ENCODE data around the gene HRCT1.

Gene HRCT1

DNA sequence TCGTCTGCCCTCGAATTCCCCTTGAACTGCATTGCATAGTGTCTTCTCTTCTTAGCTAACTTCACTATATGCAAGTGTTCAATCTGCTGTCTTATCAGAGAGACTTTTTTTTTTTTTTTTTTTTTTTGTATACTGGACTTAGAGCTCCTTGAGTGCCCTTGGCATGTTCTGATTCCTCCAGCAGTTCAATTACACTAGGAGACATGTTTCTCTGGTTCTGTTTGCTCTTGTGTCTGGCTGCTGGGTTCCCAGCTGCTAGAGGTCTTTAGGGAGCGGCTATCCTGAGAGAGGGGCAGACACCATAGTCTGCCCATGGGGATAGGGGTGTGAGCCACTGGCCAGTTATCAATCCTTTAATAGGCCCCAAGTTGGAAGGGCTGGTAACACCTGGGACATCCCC is 38.8 kb downstream of the HRCT1 start:
- no peak for DNase-seq (ENCODE audit: low spot score)

DNA sequence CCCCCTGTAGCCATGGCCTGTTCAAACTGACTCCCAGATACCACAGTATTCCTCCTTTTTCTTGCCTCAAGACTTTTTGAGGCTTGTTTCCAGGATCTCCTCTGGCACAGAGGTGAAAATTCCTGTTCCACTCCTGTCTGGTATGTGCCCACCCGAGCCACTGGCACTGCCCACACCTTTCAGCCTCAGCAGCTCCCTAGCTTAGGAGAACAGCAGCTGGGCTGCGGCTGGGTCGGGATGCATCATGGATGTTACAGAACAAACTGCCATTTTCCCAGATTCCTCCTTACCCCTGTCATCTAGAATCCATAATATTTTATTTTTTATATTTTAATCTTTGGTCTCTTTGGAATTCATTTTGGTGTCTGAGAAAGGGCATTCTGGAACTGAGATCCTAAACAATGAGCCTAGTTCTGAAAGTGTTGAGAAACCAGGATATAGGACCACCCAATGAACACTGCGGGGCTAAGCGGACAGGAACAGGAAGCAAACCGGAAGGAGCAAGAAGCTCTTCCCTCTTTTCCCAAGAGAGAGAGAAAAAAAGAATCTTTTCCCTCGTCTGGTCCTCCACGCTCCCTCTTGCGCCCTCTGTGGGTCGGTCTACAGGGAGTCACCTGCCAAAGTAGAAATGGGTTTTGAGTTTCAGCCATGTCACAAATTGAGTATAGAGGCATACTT is 39.5 kb downstream of the HRCT1 start:
- peak; percentile 80 for DNase-seq (ENCODE audit: low spot score)

- DNase-seq (ENCODE audit: low spot score) = no peak
Observed at GRCh38 chr9:35948451-35948850, 42.4 kb downstream of the HRCT1 start.

DNA sequence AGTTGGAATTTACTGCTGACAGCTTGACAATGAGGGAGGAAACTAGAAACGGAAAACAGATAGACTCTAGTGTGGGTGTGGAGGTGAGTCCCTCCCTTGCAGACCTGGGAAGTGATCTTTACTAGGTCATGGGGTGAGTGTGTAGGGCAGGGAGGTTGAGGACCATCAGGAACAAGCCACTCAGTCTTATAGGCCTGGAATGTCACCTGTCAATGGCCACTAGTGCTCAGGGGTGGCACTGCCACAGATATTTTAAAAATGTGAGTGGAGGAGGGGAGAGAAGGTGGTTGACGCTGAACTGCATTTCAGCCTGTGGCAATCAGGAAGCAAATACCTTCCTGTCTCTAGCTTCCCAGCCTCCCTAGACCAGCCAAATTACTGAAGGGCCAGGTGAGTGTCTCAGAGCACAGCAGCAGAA is 42.9 kb downstream of the HRCT1 start:
- DNase-seq (ENCODE audit: low spot score) = no peak

DNA sequence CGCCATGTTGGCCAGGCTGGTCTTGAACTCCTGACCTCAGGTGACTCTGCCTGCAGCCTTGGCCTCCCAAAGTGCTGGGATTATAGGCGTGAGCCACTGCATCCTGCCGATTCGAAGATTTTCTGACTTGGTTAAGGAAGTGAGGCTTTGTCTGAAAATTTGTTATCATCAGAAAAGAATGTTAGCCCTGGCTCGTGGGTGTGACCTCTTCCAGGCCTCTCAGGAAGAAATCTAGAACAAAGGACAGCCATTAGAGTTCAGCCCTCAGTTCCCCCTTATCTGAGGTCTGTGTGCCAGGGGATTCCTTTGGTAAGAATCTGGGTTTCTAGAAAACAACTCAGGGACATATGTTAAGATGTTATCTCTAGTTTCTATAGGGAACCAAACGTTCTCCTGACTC is 45.7 kb downstream of the HRCT1 start:
- peak; percentile 95 for DNase-seq (ENCODE audit: low spot score)

GRCh38 chr9:35952526-35953191 is 46.7 kb downstream of the HRCT1 start:
- DNase-seq (ENCODE audit: low spot score) = no peak

- peak; percentile 84 for DNase-seq (ENCODE audit: low spot score)
Observed at GRCh38 chr9:35954942-35955546, 49.0 kb downstream of the HRCT1 start.

DNA sequence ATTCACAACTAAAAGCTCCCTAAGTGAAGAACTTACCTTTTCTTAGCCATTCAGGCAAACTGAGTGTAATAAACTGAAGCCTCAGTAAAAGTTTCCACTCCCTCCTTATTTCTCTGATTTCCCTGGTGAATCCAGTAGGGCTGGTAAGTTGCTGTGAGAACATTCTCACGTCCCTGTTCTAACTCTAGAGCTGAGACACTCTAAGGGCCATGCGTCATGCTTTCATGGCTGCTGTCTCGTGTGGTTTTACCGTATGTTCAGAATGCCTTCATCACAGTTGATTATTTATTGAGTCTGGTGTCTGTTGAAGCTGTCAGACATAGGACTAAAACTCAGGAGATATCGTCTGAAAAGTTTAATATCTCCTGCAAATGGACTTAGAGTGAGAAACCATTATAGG is 50.6 kb downstream of the HRCT1 start:
- no peak for DNase-seq (ENCODE audit: low spot score)

Measured in kidney capillary endothelial cell (primary cell).